Left ventricle myocardium inferior (tissue), 1 donor: ENCODE measurements around the gene TMF1. TPM values are rescaled to one million over a fixed set of nuclear protein-coding genes. Genes with fewer than 3 reads are reported as not detected.

Source experiments
- DNase-seq: peaks from one replicate; pipeline ENCODE4 v3.0.0-alpha.2; 2020
- H3K27ac ChIP-seq: fragments of 200-600 bp; replicated peaks from 2 replicates; pipeline ENCODE4 v1.8.0; 2021
- H3K27me3 ChIP-seq: fragments of 200-600 bp; 2 replicates; pipeline ENCODE4 v1.8.0; 2021; ENCODE audit warnings: low read depth
- H3K36me3 ChIP-seq: fragments of 200-600 bp; 2 replicates; pipeline ENCODE4 v1.8.0; 2021
- H3K4me1 ChIP-seq: fragments of 200-600 bp; 2 replicates; pipeline ENCODE4 v1.8.0; 2021
- H3K4me3 ChIP-seq: fragments of 200-600 bp; 2 replicates; pipeline ENCODE4 v1.8.0; 2021; ENCODE audit warnings: mild to moderate bottlenecking, moderate library complexity
- H3K9me3 ChIP-seq: fragments of 200-600 bp; replicated peaks from 2 replicates; pipeline ENCODE4 v1.8.0; 2021
- intact Hi-C: fragments of 100-400 bp; cut with micrococcal nuclease; formaldehyde crosslinking; loops from one replicate; pipeline ENCODE4 v1.11.0; 2022
- total RNA-seq: library from RNA; stranded (reverse); fragmentation: NEBNext Ultra II Directional; extraction: Animal tissue kit (Norgen Biotek cat#: 25700); gene quantifications from one replicate; pipeline ENCODE4 v1.2.1, GENCODE V29; 2021
- TF ChIP-seq, protein P1 (sequence below): fragments of 200-600 bp; IDR thresholded peaks from 2 replicates; pipeline ENCODE4 v1.8.0; 2021; ENCODE audit warnings: antibody characterized with exemption, mild to moderate bottlenecking, borderline replicate concordance
- donor health status: DM: no; HTN: yes; CAD: no; lungs with severe emphysema.

Gene TMF1
- total RNA-seq, 1 donor from 2014 or later: 21.0 TPM

DNA sequence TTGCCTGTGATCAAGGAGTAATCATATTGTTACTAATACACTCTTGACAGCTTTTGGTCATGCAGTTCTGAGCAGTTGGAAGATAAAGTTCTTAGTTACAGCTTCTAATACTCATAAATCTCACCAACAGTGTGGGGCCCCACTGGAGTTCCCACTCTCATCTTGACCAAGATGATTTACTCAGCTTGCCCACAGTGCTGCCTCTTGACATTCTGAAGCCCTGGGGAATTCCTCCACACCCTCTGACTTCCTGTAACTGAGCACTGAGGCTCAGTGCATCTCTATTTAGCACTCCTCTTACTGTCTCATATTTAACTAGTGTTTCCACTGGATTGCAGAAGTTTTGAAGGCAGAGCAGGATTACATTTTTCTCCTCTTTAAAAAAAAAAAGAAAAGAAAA is 30.7 kb upstream of the TMF1 start:
- intact Hi-C loops: no loop called here
- peaks cover 96% of the 10 kb centered on the region for H3K4me1 ChIP-seq

DNA sequence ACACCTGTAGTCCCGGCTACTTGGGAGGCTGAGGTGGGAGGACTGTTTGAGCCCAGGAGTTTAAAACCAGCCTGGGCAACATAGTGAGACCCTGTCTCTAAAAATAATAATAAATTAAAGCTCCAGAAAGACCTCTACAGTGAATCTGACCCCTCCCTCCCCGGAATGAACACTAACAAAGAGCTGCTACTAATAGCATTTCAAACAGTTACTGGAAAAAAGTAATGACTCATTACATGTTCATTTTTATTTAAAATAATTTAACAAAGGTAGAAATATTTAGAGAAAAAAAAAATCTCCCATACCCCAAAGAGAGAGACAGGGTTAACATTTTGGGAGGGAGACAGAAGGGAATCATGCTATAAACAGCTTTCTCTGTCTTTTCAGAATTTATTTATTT is 30.2 kb upstream of the TMF1 start:
- Histone ChIP-seq H3K4me3 (no peak overlapping the region), H3K27ac (peak overlapping the region; percentile 96), H3K36me3 (no peaks in the 10 kb centered on the region), H3K9me3 (no peaks in the 10 kb centered on the region), H3K4me1 (peaks cover 96% of the 10 kb centered on the region), H3K27me3 (no peaks in the 10 kb centered on the region)
- intact Hi-C loops: no loop called here
- DNase-seq: no peak
- TF ChIP-seq, protein P1, sequence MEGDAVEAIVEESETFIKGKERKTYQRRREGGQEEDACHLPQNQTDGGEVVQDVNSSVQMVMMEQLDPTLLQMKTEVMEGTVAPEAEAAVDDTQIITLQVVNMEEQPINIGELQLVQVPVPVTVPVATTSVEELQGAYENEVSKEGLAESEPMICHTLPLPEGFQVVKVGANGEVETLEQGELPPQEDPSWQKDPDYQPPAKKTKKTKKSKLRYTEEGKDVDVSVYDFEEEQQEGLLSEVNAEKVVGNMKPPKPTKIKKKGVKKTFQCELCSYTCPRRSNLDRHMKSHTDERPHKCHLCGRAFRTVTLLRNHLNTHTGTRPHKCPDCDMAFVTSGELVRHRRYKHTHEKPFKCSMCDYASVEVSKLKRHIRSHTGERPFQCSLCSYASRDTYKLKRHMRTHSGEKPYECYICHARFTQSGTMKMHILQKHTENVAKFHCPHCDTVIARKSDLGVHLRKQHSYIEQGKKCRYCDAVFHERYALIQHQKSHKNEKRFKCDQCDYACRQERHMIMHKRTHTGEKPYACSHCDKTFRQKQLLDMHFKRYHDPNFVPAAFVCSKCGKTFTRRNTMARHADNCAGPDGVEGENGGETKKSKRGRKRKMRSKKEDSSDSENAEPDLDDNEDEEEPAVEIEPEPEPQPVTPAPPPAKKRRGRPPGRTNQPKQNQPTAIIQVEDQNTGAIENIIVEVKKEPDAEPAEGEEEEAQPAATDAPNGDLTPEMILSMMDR: no peak

More for the DNA sequence above, 30.7 kb upstream of the TMF1 start:
- no peak for DNase-seq
- Histone ChIP-seq H3K27ac (peak overlapping the region; percentile 96), H3K36me3 (no peaks in the 10 kb centered on the region), H3K27me3 (no peaks in the 10 kb centered on the region), H3K4me3 (no peak overlapping the region), H3K9me3 (no peaks in the 10 kb centered on the region)
- TF ChIP-seq, protein P1: no peak

DNA sequence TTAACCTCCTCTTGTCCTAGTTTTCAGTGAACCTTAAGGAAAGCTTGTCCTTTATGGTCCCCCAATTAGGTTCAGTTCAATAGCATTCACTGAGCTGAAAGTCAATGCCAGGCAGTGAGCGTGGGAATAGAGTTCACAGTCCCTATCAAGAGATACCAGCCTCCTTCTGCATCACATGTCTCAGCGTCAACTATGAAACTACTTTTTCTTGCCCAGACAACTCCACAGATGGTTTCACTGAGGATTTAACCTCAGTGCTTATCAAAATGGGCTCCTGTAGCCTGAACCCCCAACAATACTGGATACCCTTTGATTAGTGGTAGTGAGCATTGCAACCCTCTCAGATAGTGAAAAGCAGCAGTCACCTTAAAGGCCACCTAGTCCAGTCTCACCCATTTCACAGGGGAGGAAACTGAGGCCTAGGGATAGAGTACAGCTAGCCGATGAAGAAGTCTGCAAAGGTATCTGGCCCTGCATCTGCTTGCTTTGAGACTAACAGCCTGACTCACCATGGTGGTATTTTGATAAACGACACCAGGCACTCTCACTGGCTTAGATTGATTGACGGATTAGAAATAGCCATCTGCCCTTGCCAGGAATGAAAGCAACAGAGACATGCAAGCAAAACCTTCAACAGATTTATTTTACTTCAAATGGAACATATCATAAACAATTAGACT is 29.6 kb upstream of the TMF1 start:
- H3K9me3 ChIP-seq: no peaks in the 10 kb centered on the region
- TF ChIP-seq, protein P1: no peak
- peaks cover 2% of the 10 kb centered on the region for H3K36me3 ChIP-seq
- no peak overlapping the region for H3K4me3 ChIP-seq
- no peaks in the 10 kb centered on the region for H3K27me3 ChIP-seq
- peaks cover 95% of the 10 kb centered on the region for H3K4me1 ChIP-seq
- intact Hi-C loops: no loop called here
- peak overlapping the region; percentile 96 for H3K27ac ChIP-seq
- DNase-seq: no peak

DNA sequence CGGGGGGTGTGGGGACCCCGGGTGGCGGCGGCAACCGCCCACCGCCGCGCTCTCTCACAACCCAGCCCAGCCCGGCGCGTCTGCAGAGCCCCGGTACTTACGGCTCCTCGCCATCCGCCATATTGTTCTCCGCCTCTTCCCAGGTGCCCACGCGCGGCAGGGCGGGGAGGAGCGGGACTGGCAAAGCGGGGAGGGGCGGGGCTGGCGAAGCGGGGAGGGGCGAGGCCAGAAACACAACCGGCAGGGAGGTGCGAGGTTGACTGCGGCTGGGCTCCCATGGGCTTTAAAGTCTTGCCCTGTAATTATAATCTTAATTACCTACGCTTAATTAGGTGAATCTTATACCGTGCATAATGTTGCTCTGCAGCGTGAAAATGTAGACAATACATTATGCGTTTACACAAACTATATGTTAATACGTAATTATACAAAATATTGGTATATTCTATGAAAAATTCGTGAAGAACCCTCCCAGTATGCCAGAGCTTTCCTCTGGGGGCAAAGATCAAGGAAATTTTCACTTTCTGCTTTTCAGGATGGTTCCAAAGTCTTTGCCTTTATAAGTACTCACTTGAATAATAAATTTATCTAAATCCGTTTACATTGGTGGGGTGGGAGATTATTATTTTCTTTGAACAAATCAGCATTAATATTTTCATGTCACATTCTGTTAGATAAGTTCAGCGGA is 28.2 kb upstream of the TMF1 start, which contains the start of gene UBA3:
Gene UBA3, minus strand, starts transcription at position 133 of the 688 bp plus-strand sequence. Its CDS starts 12 bp downstream, at position 121.
- intact Hi-C loops: no loop called here
- Histone ChIP-seq H3K27me3 (no peaks in the 10 kb centered on the region), H3K36me3 (peaks cover 16% of the 10 kb centered on the region), H3K4me3 (peak within 1 kb of the TSS; percentile 93), H3K27ac (peak within 1 kb of the TSS; percentile 96), H3K9me3 (no peaks in the 10 kb centered on the region), H3K4me1 (peaks cover 86% of the 10 kb centered on the region)
- TF ChIP-seq, protein P1: no peak
- DNase-seq: peak; percentile 94

DNA sequence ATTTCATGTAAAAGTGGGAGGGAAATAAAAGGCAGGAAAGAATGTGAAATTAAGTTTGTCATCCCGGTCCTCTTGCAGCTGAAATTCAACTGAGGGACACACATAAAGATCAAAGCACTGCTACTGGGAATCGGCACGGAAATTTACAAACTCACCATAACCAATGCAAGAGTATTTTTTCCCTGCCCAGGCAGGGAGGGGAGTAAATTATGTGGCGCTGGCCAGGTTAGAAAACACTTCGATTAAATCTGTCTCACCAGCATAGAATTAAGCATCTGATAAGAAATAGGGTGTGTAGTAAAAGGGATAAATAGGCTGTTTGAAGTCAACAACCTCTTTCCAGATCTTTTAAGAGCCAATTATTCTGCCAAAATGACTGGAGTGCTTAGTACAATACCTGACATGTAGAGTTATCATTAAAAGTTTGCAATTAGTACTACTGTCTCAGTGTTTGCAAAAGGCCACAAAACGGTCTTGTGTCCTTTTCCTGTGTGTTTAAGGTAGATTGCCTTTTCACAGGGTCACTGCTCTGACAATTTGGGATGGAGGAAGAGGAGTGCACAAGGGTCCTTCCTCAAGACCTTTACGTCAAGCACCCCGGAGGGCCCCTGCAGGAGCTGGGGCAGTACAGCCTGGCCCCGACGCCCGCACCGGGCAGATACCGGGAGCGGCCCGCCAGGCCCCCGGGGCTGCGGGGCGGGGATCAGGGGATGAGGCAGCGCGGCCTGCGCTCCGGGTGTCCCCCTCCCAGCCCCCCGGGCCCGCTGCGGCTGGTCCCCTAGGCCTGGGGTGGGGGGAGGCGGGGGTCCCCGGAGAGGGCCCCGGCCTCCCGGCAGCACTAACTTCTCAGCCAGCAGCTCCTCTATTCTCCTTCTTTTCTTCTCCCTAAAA is 27.4 kb upstream of the TMF1 start:
- H3K9me3 ChIP-seq: no peaks in the 10 kb centered on the region
- H3K27ac ChIP-seq: peak overlapping the region; percentile 96
- peaks cover 88% of the 10 kb centered on the region for H3K4me1 ChIP-seq
- H3K36me3 ChIP-seq: peaks cover 24% of the 10 kb centered on the region
- H3K4me3 ChIP-seq: peak overlapping the region; percentile 93
- DNase-seq: no peak
- no peaks in the 10 kb centered on the region for H3K27me3 ChIP-seq
- TF ChIP-seq, protein P1: no peak
- intact Hi-C loops: no loop called here
